Measurements from ENCODE around the gene ULBP2. TPM values are rescaled to one million over a fixed set of nuclear protein-coding genes. Genes with fewer than 3 reads are reported as not detected.

Gene ULBP2
- total RNA-seq, 2 experiments from 2014 or later, result 1.8 to 1.9 TPM

DNA sequence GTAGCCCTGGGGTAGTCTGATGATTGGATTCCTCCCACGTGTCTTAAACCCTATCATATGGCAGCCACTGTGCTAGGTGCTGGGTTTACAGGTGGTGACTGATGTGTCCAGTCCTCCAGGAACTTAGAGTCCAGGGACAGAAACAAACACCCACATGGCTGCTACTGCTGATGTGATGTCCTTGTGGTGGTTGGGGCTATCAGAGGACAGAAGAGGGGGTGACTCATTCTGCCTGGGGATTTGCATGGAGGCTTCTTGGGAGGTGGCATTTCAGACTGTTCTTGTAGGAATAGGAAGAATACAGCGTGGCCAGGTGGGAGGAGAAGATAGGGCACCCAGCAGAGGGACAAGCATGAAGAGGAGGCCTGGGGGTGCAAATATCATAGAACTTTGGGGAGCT is 28.7 kb upstream of the ULBP2 start:
- Histone ChIP-seq H3K4me3 (ENCODE audit: low read length) (no peak overlapping the region), H3K27me3 (ENCODE audit: control insufficient read depth in 1 of 2, insufficient read depth in 2 of 2, low read length in 2 of 2) (peaks cover 2 to 6% of the 10 kb centered on the region in 2 experiments), H3K36me3 (ENCODE audit: insufficient read depth, low read length) (no peaks in the 10 kb centered on the region), H3K27ac (ENCODE audit: low read depth in 1 of 2, low read length in 2 of 2) (no peak overlapping the region), H3K4me1 (ENCODE audit: insufficient read depth, low read length) (no peaks in the 10 kb centered on the region), H3K9me3 (ENCODE audit: control insufficient read depth in 1 of 2, insufficient read depth in 1 of 2, low read length in 2 of 2) (peaks cover 0 to 21% of the 10 kb centered on the region in 2 experiments)
- intact Hi-C loops (cut with DNase I, micrococcal nuclease), result no loop called here
- no peak for ATAC-seq (ENCODE audit: poor library complexity)
- Mint-ChIP-seq H3K4me3 (no peak overlapping the region), H3K36me3 (ENCODE audit: low read depth) (no peaks in the 10 kb centered on the region), H3K27ac (no peak overlapping the region), H3K9me3 (peaks cover 2% of the 10 kb centered on the region), H3K4me1 (ENCODE audit: low read depth) (no peaks in the 10 kb centered on the region), H3K27me3 (peaks cover 39% of the 10 kb centered on the region)
- TF ChIP-seq, protein P1, sequence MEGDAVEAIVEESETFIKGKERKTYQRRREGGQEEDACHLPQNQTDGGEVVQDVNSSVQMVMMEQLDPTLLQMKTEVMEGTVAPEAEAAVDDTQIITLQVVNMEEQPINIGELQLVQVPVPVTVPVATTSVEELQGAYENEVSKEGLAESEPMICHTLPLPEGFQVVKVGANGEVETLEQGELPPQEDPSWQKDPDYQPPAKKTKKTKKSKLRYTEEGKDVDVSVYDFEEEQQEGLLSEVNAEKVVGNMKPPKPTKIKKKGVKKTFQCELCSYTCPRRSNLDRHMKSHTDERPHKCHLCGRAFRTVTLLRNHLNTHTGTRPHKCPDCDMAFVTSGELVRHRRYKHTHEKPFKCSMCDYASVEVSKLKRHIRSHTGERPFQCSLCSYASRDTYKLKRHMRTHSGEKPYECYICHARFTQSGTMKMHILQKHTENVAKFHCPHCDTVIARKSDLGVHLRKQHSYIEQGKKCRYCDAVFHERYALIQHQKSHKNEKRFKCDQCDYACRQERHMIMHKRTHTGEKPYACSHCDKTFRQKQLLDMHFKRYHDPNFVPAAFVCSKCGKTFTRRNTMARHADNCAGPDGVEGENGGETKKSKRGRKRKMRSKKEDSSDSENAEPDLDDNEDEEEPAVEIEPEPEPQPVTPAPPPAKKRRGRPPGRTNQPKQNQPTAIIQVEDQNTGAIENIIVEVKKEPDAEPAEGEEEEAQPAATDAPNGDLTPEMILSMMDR (IDR thresholded peaks at IDR 0.05), result no peak
- no peak for DNase-seq
- ChIA-PET CTCF (no interaction called here), POLR2A (no interaction called here)

DNA sequence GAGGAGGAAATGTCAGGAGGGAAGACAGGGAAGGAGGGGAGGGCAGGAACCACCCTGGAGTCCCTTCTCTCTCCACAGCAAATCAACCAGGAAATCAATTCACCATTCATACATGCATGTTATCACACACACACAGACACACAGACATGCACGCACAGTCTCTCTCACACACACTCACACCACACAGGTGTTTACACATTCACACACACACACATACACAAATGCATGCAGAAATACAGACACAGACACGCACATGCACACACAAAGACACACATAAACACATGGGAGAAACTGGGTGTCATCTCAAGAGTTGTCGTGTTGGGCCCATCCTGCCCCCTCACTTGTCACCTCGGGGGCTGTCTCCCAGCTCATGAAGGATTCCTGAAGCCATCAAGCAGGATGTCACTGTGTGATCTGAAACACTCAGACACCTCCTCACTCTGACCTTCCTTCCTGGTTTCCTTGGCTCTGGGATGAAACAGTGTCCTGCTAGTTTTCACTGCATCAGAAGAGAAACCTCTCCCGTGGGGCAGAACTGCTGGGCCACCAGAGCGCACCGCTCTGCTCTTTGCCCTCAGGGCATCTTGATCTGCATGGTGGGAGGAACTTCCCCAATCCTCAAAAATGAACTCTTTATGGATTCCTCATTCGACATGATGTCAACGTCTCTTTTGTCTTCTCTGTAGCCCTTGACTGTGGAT is 28.1 kb upstream of the ULBP2 start:
- Histone ChIP-seq H3K4me3 (ENCODE audit: low read length) (no peak overlapping the region), H3K27ac (ENCODE audit: low read depth in 1 of 2, low read length in 2 of 2) (no peak overlapping the region), H3K27me3 (ENCODE audit: control insufficient read depth in 1 of 2, insufficient read depth in 2 of 2, low read length in 2 of 2) (peaks cover 2 to 6% of the 10 kb centered on the region in 2 experiments), H3K36me3 (ENCODE audit: insufficient read depth, low read length) (no peaks in the 10 kb centered on the region), H3K9me3 (ENCODE audit: control insufficient read depth in 1 of 2, insufficient read depth in 1 of 2, low read length in 2 of 2) (peaks cover 0 to 17% of the 10 kb centered on the region in 2 experiments), H3K4me1 (ENCODE audit: insufficient read depth, low read length) (no peaks in the 10 kb centered on the region)
- H3K36me3 Mint-ChIP-seq (ENCODE audit: low read depth), result no peaks in the 10 kb centered on the region
- DNase-seq, result no peak
- H3K9me3 Mint-ChIP-seq, result no peaks in the 10 kb centered on the region
- TF ChIP-seq, protein P1 (IDR thresholded peaks at IDR 0.05), result no peak
- CTCF ChIA-PET, result no interaction called here
- no peak overlapping the region for H3K27ac Mint-ChIP-seq
- no peak for ATAC-seq (ENCODE audit: poor library complexity)
- POLR2A ChIA-PET, result no interaction called here
- no peak overlapping the region for H3K4me3 Mint-ChIP-seq
- H3K4me1 Mint-ChIP-seq (ENCODE audit: low read depth), result no peaks in the 10 kb centered on the region
- peaks cover 45% of the 10 kb centered on the region for H3K27me3 Mint-ChIP-seq
- intact Hi-C loops (cut with DNase I, micrococcal nuclease), result no loop called here

DNA sequence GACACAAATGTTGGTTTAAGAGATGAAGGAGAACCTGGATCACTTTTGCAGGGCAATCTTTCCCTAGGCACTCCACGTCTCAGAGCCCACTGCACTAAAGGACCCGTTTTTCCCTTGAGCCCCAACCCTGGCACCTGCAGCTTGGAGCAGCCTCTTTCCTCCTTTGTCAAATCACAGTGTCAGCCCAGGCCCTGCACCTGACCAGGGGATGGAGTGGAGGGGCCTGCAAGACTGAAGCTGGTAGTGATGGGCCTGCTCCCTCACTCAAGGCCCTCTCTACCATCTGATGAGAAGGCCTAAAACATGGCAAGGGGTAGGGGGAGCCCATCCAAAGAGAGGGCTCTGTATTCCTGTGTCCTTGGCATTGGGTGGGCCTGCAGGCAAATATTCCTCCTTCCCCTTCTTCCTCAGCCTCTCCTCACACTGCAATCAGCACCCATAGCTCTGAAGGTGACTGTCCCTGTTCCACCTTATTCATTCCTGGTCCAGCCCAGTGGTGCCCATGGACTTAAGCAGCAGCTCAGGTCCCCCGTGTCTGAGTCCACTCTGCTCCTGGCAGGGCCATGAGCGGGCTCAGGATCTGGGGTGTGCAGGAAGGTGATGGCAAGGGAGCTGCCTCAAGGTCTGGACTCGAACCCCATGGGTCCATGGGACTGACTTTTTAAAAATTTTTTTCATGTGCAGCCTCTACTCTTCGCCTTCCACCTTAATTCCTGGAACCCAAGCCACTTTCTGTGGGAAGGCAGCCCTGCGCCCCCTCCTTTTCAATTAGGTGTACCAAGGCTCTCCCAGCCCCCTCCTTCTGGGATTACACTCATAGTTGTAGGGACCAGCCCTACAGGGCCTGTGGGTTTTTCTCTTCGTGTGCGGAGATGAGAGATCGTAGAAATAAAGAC is 25.6 kb upstream of the ULBP2 start:
- ATAC-seq (ENCODE audit: poor library complexity) (no peak), DNase-seq (peak in 1 of 14 experiments; percentile 30)
- Histone ChIP-seq H3K9me3 (ENCODE audit: control insufficient read depth in 1 of 2, insufficient read depth in 1 of 2, low read length in 2 of 2) (no peaks in the 10 kb centered on the region), H3K36me3 (ENCODE audit: insufficient read depth, low read length) (no peaks in the 10 kb centered on the region), H3K4me1 (ENCODE audit: insufficient read depth, low read length) (no peaks in the 10 kb centered on the region), H3K27ac (ENCODE audit: low read depth in 1 of 2, low read length in 2 of 2) (no peak overlapping the region), H3K4me3 (ENCODE audit: low read length) (no peak overlapping the region), H3K27me3 (ENCODE audit: control insufficient read depth in 1 of 2, insufficient read depth in 2 of 2, low read length in 2 of 2) (peaks cover 3 to 6% of the 10 kb centered on the region in 2 experiments)
- H3K4me1 Mint-ChIP-seq (ENCODE audit: low read depth), result no peaks in the 10 kb centered on the region
- intact Hi-C loops (cut with DNase I, micrococcal nuclease), result no loop called here
- H3K9me3 Mint-ChIP-seq, result no peaks in the 10 kb centered on the region
- ChIA-PET POLR2A (no interaction called here), CTCF (no interaction called here)
- H3K4me3 Mint-ChIP-seq, result no peak overlapping the region
- peaks cover 58% of the 10 kb centered on the region for H3K27me3 Mint-ChIP-seq
- TF ChIP-seq, protein P1 (IDR thresholded peaks at IDR 0.05), result no peak
- H3K27ac Mint-ChIP-seq, result no peak overlapping the region
- no peaks in the 10 kb centered on the region for H3K36me3 Mint-ChIP-seq (ENCODE audit: low read depth)

All from CD4-positive, alpha-beta T cell (primary cell).